ENCODE measurements around the gene BOLA1.

DNA sequence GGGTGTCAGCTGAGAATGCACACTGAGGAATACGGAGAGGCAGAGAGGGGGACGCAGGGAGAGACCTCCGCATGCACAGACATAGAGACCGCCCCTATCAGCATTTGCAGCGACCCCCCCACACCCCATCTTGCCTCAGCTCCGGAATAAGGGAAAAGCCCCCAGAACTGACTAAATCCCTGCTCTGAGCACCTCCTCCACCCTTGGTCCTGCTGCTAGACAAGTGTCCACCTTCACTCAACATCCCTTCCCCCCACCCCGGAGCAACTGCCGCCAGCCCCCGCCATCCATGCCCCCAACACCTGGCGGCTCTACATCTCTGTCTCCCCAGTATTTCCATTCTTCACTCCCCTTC lies 17.5 kb downstream of the BOLA1 start:
- TF ChIP-seq TCF12 (IDR thresholded peaks at IDR 0.05; ENCODE audit: low read depth) (no peak), CEBPB (IDR thresholded peaks at IDR 0.05) (no peak), RAD21 (IDR thresholded peaks at IDR 0.05; ENCODE audit: low read depth) (no peak), EP300 (IDR thresholded peaks at IDR 0.05; ENCODE audit: borderline replicate concordance) (no peak)
- TF ChIP-seq, protein P1, sequence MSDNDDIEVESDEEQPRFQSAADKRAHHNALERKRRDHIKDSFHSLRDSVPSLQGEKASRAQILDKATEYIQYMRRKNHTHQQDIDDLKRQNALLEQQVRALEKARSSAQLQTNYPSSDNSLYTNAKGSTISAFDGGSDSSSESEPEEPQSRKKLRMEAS (IDR thresholded peaks at IDR 0.05): no peak
